H9 (cell line): ENCODE results near the gene SERINC1. TPM values are rescaled to one million over a fixed set of nuclear protein-coding genes. Genes with fewer than 3 reads are reported as not detected.

Experiments
- DNase-seq: peaks from one replicate; pipeline ENCODE4 v3.0.0-alpha.2; 2017
- H2AFZ ChIP-seq: one replicate; pipeline ENCODE4 v1.6.1; 2013; ENCODE audit warnings: mild to moderate bottlenecking, low read length, control low read depth, moderate library complexity
- H2AK5ac ChIP-seq: 2 replicates; pipeline ENCODE4 v1.6.1; 2013; ENCODE audit warnings: low read length, control low read depth, mixed read lengths; ENCODE audit not compliant: insufficient read length
- H2BK120ac ChIP-seq: one replicate; pipeline ENCODE4 v1.6.1; 2013; ENCODE audit warnings: low read depth, mild to moderate bottlenecking, low read length, control low read depth, inconsistent platforms; ENCODE audit not compliant: poor library complexity, severe bottlenecking
- H2BK12ac ChIP-seq: 2 replicates; pipeline ENCODE4 v1.6.1; 2013; ENCODE audit warnings: low read length, control low read depth, mixed read lengths, low read depth; ENCODE audit not compliant: insufficient read length
- H2BK15ac ChIP-seq: 2 replicates; pipeline ENCODE4 v1.6.1; 2013; ENCODE audit warnings: low read depth, low read length, control low read depth
- H2BK20ac ChIP-seq: one replicate; pipeline ENCODE4 v1.6.1; 2013; ENCODE audit warnings: low read depth, mild to moderate bottlenecking, low read length, control low read depth, inconsistent platforms; ENCODE audit not compliant: poor library complexity, severe bottlenecking
- H2BK5ac ChIP-seq: 2 replicates; pipeline ENCODE4 v1.6.1; 2013; ENCODE audit warnings: low read length, control low read depth, mixed read lengths; ENCODE audit not compliant: insufficient read length
- H3K14ac ChIP-seq: 2 replicates; pipeline ENCODE4 v1.6.1; 2013; ENCODE audit warnings: low read length, control low read depth; ENCODE audit not compliant: insufficient read depth
- H3K18ac ChIP-seq: 2 replicates; pipeline ENCODE4 v1.6.1; 2013; ENCODE audit warnings: low read depth, mild to moderate bottlenecking, mixed read lengths, low read length, control low read depth; ENCODE audit not compliant: insufficient read length
- H3K23ac ChIP-seq: 2 replicates; pipeline ENCODE4 v1.6.1; 2013; ENCODE audit warnings: low read length, control low read depth, mixed read lengths, low read depth; ENCODE audit not compliant: insufficient read length
- H3K23me2 ChIP-seq: 2 replicates; pipeline ENCODE4 v1.6.1; 2013; ENCODE audit warnings: low read depth, mild to moderate bottlenecking, mixed read lengths, low read length, control low read depth; ENCODE audit not compliant: insufficient read length, poor library complexity, severe bottlenecking
- H3K27ac ChIP-seq: 2 replicates; pipeline ENCODE4 v1.5.1; 2013; ENCODE audit warnings: low read length, control low read depth, mixed read lengths, low read depth; ENCODE audit not compliant: insufficient read length
- H3K27me3 ChIP-seq: 2 replicates; pipeline ENCODE4 v1.6.1; 2013; ENCODE audit warnings: low read length, control low read depth, inconsistent platforms; ENCODE audit not compliant: insufficient read depth
- H3K4ac ChIP-seq: 2 replicates; pipeline ENCODE4 v1.6.1; 2013; ENCODE audit warnings: low read depth, mild to moderate bottlenecking, control low read depth, inconsistent platforms, low read length, moderate library complexity
- H3K4me1 ChIP-seq: 2 replicates; pipeline ENCODE4 v1.6.1; 2013; ENCODE audit warnings: low read length, control low read depth, inconsistent platforms; ENCODE audit not compliant: insufficient read depth
- H3K4me2 ChIP-seq: 2 replicates; pipeline ENCODE4 v1.6.1; 2013; ENCODE audit warnings: low read length, control low read depth, mixed read lengths; ENCODE audit not compliant: insufficient read length, insufficient read depth
- H3K56ac ChIP-seq: 2 replicates; pipeline ENCODE4 v1.6.1; 2013; ENCODE audit warnings: low read depth, mild to moderate bottlenecking, mixed read lengths, low read length, control low read depth; ENCODE audit not compliant: insufficient read length
- H3K79me1 ChIP-seq: 2 replicates; pipeline ENCODE4 v1.6.1; 2013; ENCODE audit warnings: low read depth, mild to moderate bottlenecking, moderate library complexity, low read length, control low read depth, inconsistent platforms; ENCODE audit not compliant: insufficient read depth, poor library complexity, severe bottlenecking
- H3K79me2 ChIP-seq: 2 replicates; pipeline ENCODE4 v1.6.1; 2013; ENCODE audit warnings: low read length, control low read depth, inconsistent platforms; ENCODE audit not compliant: insufficient read depth
- H3K9ac ChIP-seq: 2 replicates; pipeline ENCODE4 v1.6.1; 2013; ENCODE audit warnings: low read length, control low read depth, mixed read lengths; ENCODE audit not compliant: insufficient read length; ENCODE audit errors: extremely low read depth
- H3K9me3 ChIP-seq: one replicate; pipeline ENCODE4 v1.6.1; 2013; ENCODE audit warnings: low read depth, low read length, inconsistent platforms; ENCODE audit not compliant: control insufficient read depth
- H3T11ph ChIP-seq: one replicate; pipeline ENCODE4 v1.6.1; 2013; ENCODE audit warnings: mild to moderate bottlenecking, low read length, control low read depth, inconsistent platforms
- H4K20me1 ChIP-seq: one replicate; pipeline ENCODE4 v1.6.1; 2013; ENCODE audit not compliant: control insufficient read depth, insufficient read length, insufficient read depth
- H4K5ac ChIP-seq: 2 replicates; pipeline ENCODE4 v1.6.1; 2013; ENCODE audit warnings: low read depth, mild to moderate bottlenecking, mixed read lengths, low read length, control low read depth; ENCODE audit not compliant: insufficient read length
- H4K8ac ChIP-seq: replicated peaks from 2 replicates; pipeline ENCODE4 v1.6.1; 2013; ENCODE audit warnings: low read length, control low read depth, mixed read lengths, low read depth; ENCODE audit not compliant: insufficient read length
- H4K91ac ChIP-seq: 2 replicates; pipeline ENCODE4 v1.6.1; 2013; ENCODE audit warnings: low read depth, mild to moderate bottlenecking, moderate library complexity, mixed read lengths, low read length, control low read depth; ENCODE audit not compliant: insufficient read length
- H3K27ac Mint-ChIP-seq, 3 experiments: 2 replicates in 2 of 3; 3 replicates in 1 of 3; pipeline ENCODE4 v1.8.0; 2020 to 2021; ENCODE audit warnings: mixed read lengths in 3 of 3, mild to moderate bottlenecking in 1 of 3, moderate library complexity in 1 of 3
- H3K27me3 Mint-ChIP-seq: 2 replicates; pipeline ENCODE4 v1.8.0; 2021; ENCODE audit warnings: low read depth, mild to moderate bottlenecking, moderate library complexity, mixed read lengths
- H3K36me3 Mint-ChIP-seq, 3 experiments: 2 replicates in 2 of 3; 3 replicates in 1 of 3; pipeline ENCODE4 v1.8.0; 2020 to 2021; ENCODE audit warnings: low read depth in 3 of 3, mixed read lengths in 3 of 3; ENCODE audit not compliant: insufficient read depth in 1 of 3
- H3K4me1 Mint-ChIP-seq, 2 experiments: 2 replicates each; pipeline ENCODE4 v1.8.0; 2020; ENCODE audit warnings: mixed read lengths in 2 of 2
- H3K4me3 Mint-ChIP-seq, 2 experiments: 2 replicates in 1 of 2; 3 replicates in 1 of 2; pipeline ENCODE4 v1.8.0; 2020 to 2021; ENCODE audit warnings: mild to moderate bottlenecking in 2 of 2, mixed read lengths in 2 of 2, moderate library complexity in 1 of 2
- H3K9me3 Mint-ChIP-seq, 2 experiments: 2 replicates in 1 of 2; 3 replicates in 1 of 2; pipeline ENCODE4 v1.8.0; 2020; ENCODE audit warnings: mild to moderate bottlenecking in 2 of 2, mixed read lengths in 2 of 2, moderate library complexity in 1 of 2
- CTCF ChIP-seq: fragments of 200-600 bp; sonication (generic); conservative IDR thresholded peaks from 3 replicates; pipeline ENCODE4 v1.8.0; 2021; ENCODE audit warnings: antibody characterized with exemption, mild to moderate bottlenecking
- total RNA-seq: library from RNA; stranded (reverse); gene quantifications from 2 replicates; pipeline ENCODE4 v1.2.1, GENCODE V29; 2021

SERINC1 gene
- total RNA-seq, 1 experiment from 2014 or later: 48.4 TPM

GRCh38 chr6:122429323-122429722 lies 42.3 kb downstream of the SERINC1 start:
- no peak overlapping the region for H3K4me2 ChIP-seq
- H3K4ac ChIP-seq: no peak overlapping the region
- H3K9me3 Mint-ChIP-seq: no peaks in the 10 kb centered on the region

More at GRCh38 chr6:122429323-122429722, 42.3 kb downstream of the SERINC1 start:
- H3K18ac ChIP-seq: no peak overlapping the region
- H2BK20ac ChIP-seq: no peak overlapping the region
- no peak for TF ChIP-seq CTCF
- H3K14ac ChIP-seq: no peak overlapping the region
- no peaks in the 10 kb centered on the region for H3K27me3 ChIP-seq
- no peaks in the 10 kb centered on the region for H3K79me1 ChIP-seq
- H3T11ph ChIP-seq: no peak overlapping the region
- no peak overlapping the region for H2AK5ac ChIP-seq
- no peak overlapping the region for H2BK15ac ChIP-seq
- H3K23me2 ChIP-seq: no peaks in the 10 kb centered on the region
- H4K91ac ChIP-seq: no peak overlapping the region
- H2AFZ ChIP-seq: no peak overlapping the region
- H3K4me1 ChIP-seq: no peaks in the 10 kb centered on the region
- H3K23ac ChIP-seq: no peak overlapping the region
- H3K9me3 ChIP-seq: no peaks in the 10 kb centered on the region
- no peak overlapping the region for H3K56ac ChIP-seq
- H3K36me3 Mint-ChIP-seq: peaks cover 12 to 63% (median 50%) of the 10 kb centered on the region in 3 experiments; a peak in 6 of 7 replicates
- H3K79me2 ChIP-seq: no peaks in the 10 kb centered on the region
- no peak overlapping the region for H4K8ac ChIP-seq
- H2BK120ac ChIP-seq: no peak overlapping the region
- no peak overlapping the region for H2BK12ac ChIP-seq
- H3K27ac ChIP-seq: no peak overlapping the region
- no peak overlapping the region for H3K27ac Mint-ChIP-seq
- no peak for DNase-seq
- no peak overlapping the region for H3K9ac ChIP-seq
- no peaks in the 10 kb centered on the region for H3K4me1 Mint-ChIP-seq
- H2BK5ac ChIP-seq: no peak overlapping the region
- H4K20me1 ChIP-seq: no peaks in the 10 kb centered on the region
- H3K27me3 Mint-ChIP-seq: no peaks in the 10 kb centered on the region
- no peak overlapping the region for H4K5ac ChIP-seq
- no peak overlapping the region for H3K4me3 Mint-ChIP-seq
